MM.1S (cell line): ENCODE measurements around the gene BCAS4.

ENCODE experiments used
- DNase-seq: peaks from one replicate; pipeline ENCODE4 v3.0.0-alpha.2; 2015
- H2AFZ ChIP-seq: fragments of 300-600 bp; sonication (generic); 2 replicates; pipeline ENCODE4 v1.6.0; 2016; ENCODE audit warnings: antibody characterized with exemption, low read length
- H3F3A ChIP-seq: fragments of 300-600 bp; sonication (generic); 2 replicates; pipeline ENCODE4 v1.6.1; 2016; ENCODE audit warnings: mild to moderate bottlenecking, antibody characterized with exemption, low read length, moderate library complexity, mixed read lengths; ENCODE audit not compliant: insufficient read depth
- H3K27ac ChIP-seq: fragments of 300-600 bp; sonication (generic); 2 replicates; pipeline ENCODE4 v1.5.1; 2016; ENCODE audit warnings: mild to moderate bottlenecking, low read length
- H3K27me3 ChIP-seq: fragments of 300-600 bp; sonication (generic); replicated peaks from 2 replicates; pipeline ENCODE4 v1.6.0; 2016; ENCODE audit warnings: low read length; ENCODE audit not compliant: insufficient read depth
- H3K36me3 ChIP-seq: fragments of 300-600 bp; sonication (generic); replicated peaks from 2 replicates; pipeline ENCODE4 v1.6.1; 2016; ENCODE audit warnings: mild to moderate bottlenecking, low read length, mixed read lengths; ENCODE audit not compliant: insufficient read depth
- H3K4me1 ChIP-seq: fragments of 300-600 bp; sonication (generic); 2 replicates; pipeline ENCODE4 v1.6.1; 2016; ENCODE audit warnings: low read length, mixed read lengths
- H3K4me2 ChIP-seq: fragments of 300-600 bp; sonication (generic); 2 replicates; pipeline ENCODE4 v1.6.0; 2016; ENCODE audit warnings: low read depth, low read length
- H3K4me3 ChIP-seq: fragments of 300-600 bp; sonication (generic); 2 replicates; pipeline ENCODE4 v1.5.1; 2016; ENCODE audit warnings: low read length, mixed read lengths
- H3K79me2 ChIP-seq: fragments of 300-600 bp; sonication (generic); 2 replicates; pipeline ENCODE4 v1.6.1; 2016; ENCODE audit warnings: mixed run types, low read length, mixed read lengths
- H3K9ac ChIP-seq: fragments of 300-600 bp; sonication (generic); 2 replicates; pipeline ENCODE4 v1.6.1; 2016; ENCODE audit warnings: low read length, mixed read lengths
- H3K9me2 ChIP-seq: fragments of 300-600 bp; sonication (generic); replicated peaks from 2 replicates; pipeline ENCODE4 v1.6.1; 2016; ENCODE audit warnings: mild to moderate bottlenecking, low read length, mixed read lengths; ENCODE audit not compliant: insufficient read depth
- H3K9me3 ChIP-seq: fragments of 300-600 bp; sonication (generic); replicated peaks from 2 replicates; pipeline ENCODE4 v1.6.1; 2016; ENCODE audit warnings: mild to moderate bottlenecking, low read length, mixed read lengths; ENCODE audit not compliant: insufficient read depth
- H4K20me1 ChIP-seq: fragments of 300-600 bp; sonication (generic); 2 replicates; pipeline ENCODE4 v1.6.1; 2016; ENCODE audit warnings: mild to moderate bottlenecking, low read length, moderate library complexity, mixed read lengths; ENCODE audit not compliant: insufficient read depth
- CTCF ChIP-seq: fragments of 300-600 bp; sonication (generic); IDR thresholded peaks from 2 replicates; pipeline ENCODE4 v1.5.1; 2016; ENCODE audit warnings: antibody characterized with exemption, low read length, mixed read lengths
- EZH2 ChIP-seq: fragments of 300-600 bp; sonication (generic); optimal IDR thresholded peaks from 2 replicates; pipeline ENCODE3; 2017; ENCODE audit warnings: low read depth, mild to moderate bottlenecking, antibody characterized with exemption, low read length, mixed read lengths
- EZH2phosphoT487 ChIP-seq: fragments of 300-600 bp; sonication (generic); IDR thresholded peaks from 2 replicates; pipeline ENCODE4 v1.6.1; 2018; ENCODE audit warnings: antibody characterized with exemption, low read length

Gene BCAS4

GRCh38 chr20:50909413-50909812, 114.6 kb downstream of the BCAS4 start:
- Histone ChIP-seq H3K36me3 (0 out of 2 replicates have a peak, but pooled peaks cover 8% of the 10 kb centered on the region), H2AFZ (no peak overlapping the region), H3K27me3 (no peaks in the 10 kb centered on the region), H3K9ac (no peak overlapping the region), H3K79me2 (peaks cover 98% of the 10 kb centered on the region), H3F3A (peaks cover 31% of the 10 kb centered on the region), H4K20me1 (peaks cover 80% of the 10 kb centered on the region), H3K4me1 (peaks cover 21% of the 10 kb centered on the region), H3K9me2 (no peaks in the 10 kb centered on the region), H3K27ac (no peak overlapping the region), H3K4me3 (no peak overlapping the region), H3K4me2 (no peak overlapping the region), H3K9me3 (no peaks in the 10 kb centered on the region)
- no peak for DNase-seq
- TF ChIP-seq EZH2, result no peak
- no peak for TF ChIP-seq CTCF
- no peak for TF ChIP-seq EZH2phosphoT487

GRCh38 chr20:50911030-50911429, 116.2 kb downstream of the BCAS4 start:
- Histone ChIP-seq H3K4me1 (peaks cover 21% of the 10 kb centered on the region), H3K27me3 (no peaks in the 10 kb centered on the region), H3F3A (peaks cover 28% of the 10 kb centered on the region), H3K79me2 (peaks cover 98% of the 10 kb centered on the region), H2AFZ (no peak overlapping the region), H3K4me2 (peak overlapping the region; percentile 35; the same call in 1 of the 2 replicates), H3K9ac (no peak overlapping the region), H4K20me1 (peaks cover 84% of the 10 kb centered on the region), H3K9me2 (no peaks in the 10 kb centered on the region), H3K36me3 (peaks cover 12% of the 10 kb centered on the region; the same call in 1 of the 2 replicates), H3K27ac (peak overlapping the region; percentile 30; the same call in 1 of the 2 replicates), H3K9me3 (no peaks in the 10 kb centered on the region), H3K4me3 (no peak overlapping the region)
- TF ChIP-seq EZH2phosphoT487 (no peak), CTCF (no peak)
- DNase-seq, result no peak

GRCh38 chr20:50911716-50912115, 116.9 kb downstream of the BCAS4 start:
- Histone ChIP-seq H3K9me3 (no peaks in the 10 kb centered on the region), H3K79me2 (peaks cover 98% of the 10 kb centered on the region), H4K20me1 (peaks cover 85% of the 10 kb centered on the region), H3K27me3 (no peaks in the 10 kb centered on the region), H3K9ac (no peak overlapping the region), H3K4me1 (peaks cover 27% of the 10 kb centered on the region), H3K36me3 (peaks cover 18% of the 10 kb centered on the region), H3K27ac (peak overlapping the region; percentile 30; the same call in 1 of the 2 replicates), H3K4me2 (peak overlapping the region; percentile 35; the same call in 1 of the 2 replicates), H3K4me3 (no peak overlapping the region), H3K9me2 (no peaks in the 10 kb centered on the region), H3F3A (peaks cover 28% of the 10 kb centered on the region), H2AFZ (no peak overlapping the region)
- DNase-seq, result no peak
- TF ChIP-seq EZH2 (no peak), EZH2phosphoT487 (no peak), CTCF (no peak)
